ENCODE data around the gene CDC42EP4.

Gene CDC42EP4

GRCh38 chr17:73255671-73256181 is 56.1 kb downstream of the CDC42EP4 start (continued):
- no peak for TF ChIP-seq ZNF785 (tag by site-specific recombination; IDR thresholded peaks at IDR 0.05)
- TF ChIP-seq KLF16 (tag by site-specific recombination; IDR thresholded peaks at IDR 0.05), result no peak
- TF ChIP-seq ZNF544 (tag by site-specific recombination; IDR thresholded peaks at IDR 0.05), result no peak
- peak; percentile 45; the same call in 1 of the 2 replicates for TF ChIP-seq ZNF391 (tag by site-specific recombination; IDR thresholded peaks at IDR 0.05; ENCODE audit: borderline replicate concordance, low read depth)
- TF ChIP-seq ZNF280C (tag by site-specific recombination; IDR thresholded peaks at IDR 0.05), result no peak
- no peak for TF ChIP-seq ZNF146 (tag by site-specific recombination; IDR thresholded peaks at IDR 0.05)
- no peak for TF ChIP-seq ZNF580 (tag by site-specific recombination; IDR thresholded peaks at IDR 0.05)
- no peak for TF ChIP-seq ZNF169 (tag by site-specific recombination; IDR thresholded peaks at IDR 0.05)
- TF ChIP-seq ZNF26 (tag by site-specific recombination; IDR thresholded peaks at IDR 0.05), result no peak
- TF ChIP-seq IKZF3 (tag by site-specific recombination; IDR thresholded peaks at IDR 0.05), result no peak
- no peak for TF ChIP-seq INSM2 (tag by site-specific recombination; IDR thresholded peaks at IDR 0.05)
- peak; percentile 37; the same call in 1 of the 2 replicates for TF ChIP-seq ZNF366 (tag by site-specific recombination; conservative IDR thresholded peaks at IDR 0.05)
- no peak for TF ChIP-seq ZNF292 (tag by site-specific recombination; IDR thresholded peaks at IDR 0.05; ENCODE audit: borderline replicate concordance, low read depth)
- no peak for TF ChIP-seq KLF7 (tag by site-specific recombination; IDR thresholded peaks at IDR 0.05; ENCODE audit: borderline replicate concordance)
- no peak for TF ChIP-seq ZNF184 (tag by site-specific recombination; IDR thresholded peaks at IDR 0.05)
- TF ChIP-seq ZNF621 (tag by site-specific recombination; IDR thresholded peaks at IDR 0.05), result no peak
- no peak for TF ChIP-seq ZBTB48 (tag by site-specific recombination; IDR thresholded peaks at IDR 0.05)
- no peak for TF ChIP-seq SP2 (tag by site-specific recombination; IDR thresholded peaks at IDR 0.05)
- no peak for TF ChIP-seq YY2 (tag by site-specific recombination; IDR thresholded peaks at IDR 0.05)
- TF ChIP-seq ZNF558 (tag by site-specific recombination; IDR thresholded peaks at IDR 0.05), result no peak
- no peak for TF ChIP-seq KLF1 (tag by site-specific recombination; IDR thresholded peaks at IDR 0.05)
- TF ChIP-seq ZNF707 (tag by site-specific recombination; IDR thresholded peaks at IDR 0.05), result no peak
- TF ChIP-seq ZNF148 (tag by site-specific recombination; IDR thresholded peaks at IDR 0.05; ENCODE audit: borderline replicate concordance), result no peak
- no peak for TF ChIP-seq ZNF214 (tag by site-specific recombination; IDR thresholded peaks at IDR 0.05; ENCODE audit: borderline replicate concordance)
- no peak for TF ChIP-seq ZNF341 (tag by site-specific recombination; IDR thresholded peaks at IDR 0.05; ENCODE audit: low read depth)
- TF ChIP-seq ZFHX2 (tag by site-specific recombination; conservative IDR thresholded peaks at IDR 0.05), result 0 out of 2 replicates have a peak, but pooled peaks have one; percentile 36
- TF ChIP-seq TRIM28 (IDR thresholded peaks at IDR 0.05; ENCODE audit: borderline replicate concordance, low read length), result no peak
- no peak for TF ChIP-seq REPIN1 (tag by site-specific recombination; IDR thresholded peaks at IDR 0.05; ENCODE audit: low read depth)
- no peak for TF ChIP-seq ZNF324 (tag by site-specific recombination; IDR thresholded peaks at IDR 0.05)
- TF ChIP-seq PATZ1 (tag by site-specific recombination; IDR thresholded peaks at IDR 0.05), result peak; percentile 41; the same call in 1 of the 2 replicates
- TF ChIP-seq ZNF114 (tag by site-specific recombination; IDR thresholded peaks at IDR 0.05), result no peak
- TF ChIP-seq ZNF629 (tag by site-specific recombination; IDR thresholded peaks at IDR 0.05), result peak; percentile 55

Measured in HEK293 (cell line).